HEK293T (cell line): Measurements from ENCODE around the gene EFCAB5.
"Not testable (repeated sequence)": the region's sequence is repeated elsewhere in the genome, so short reads cannot be mapped to it uniquely, and the experiment has no call there.

Experiments
- CTCF ChIA-PET: fragments of 350-600 bp; formaldehyde crosslinking; extraction: SDS; loops from one replicate; lab custom pipeline; 2021; ENCODE audit warnings: antibody characterized with exemption, inconsistent platforms; lab: Yijun Ruan, JAX
- POLR2A ChIA-PET: fragments of 350-600 bp; formaldehyde crosslinking; extraction: SDS; loops from one replicate; lab custom pipeline; 2020; ENCODE audit warnings: antibody characterized with exemption, inconsistent platforms; lab: Yijun Ruan, JAX
- DNase-seq: peaks from one replicate; pipeline ENCODE4 v3.0.0; 2012; ENCODE audit warnings: mixed read lengths; ENCODE audit errors: extremely low spot score
- ARNT ChIP-seq: fragments of 450-650 bp; IDR thresholded peaks from 2 replicates; pipeline ENCODE4 v1.6.1; 2017; ENCODE audit warnings: mild to moderate bottlenecking
- BHLHE40 ChIP-seq: fragments of 450-650 bp; IDR thresholded peaks from 2 replicates; pipeline ENCODE4 v1.6.1; 2016; ENCODE audit warnings: mild to moderate bottlenecking, moderate library complexity, borderline replicate concordance
- CTBP1 ChIP-seq: fragments of 450-650 bp; IDR thresholded peaks from 2 replicates; pipeline ENCODE4 v1.6.1; 2016; ENCODE audit warnings: borderline replicate concordance
- ELF4 ChIP-seq: fragments of 450-650 bp; IDR thresholded peaks from 2 replicates; pipeline ENCODE4 v1.6.1; 2017; ENCODE audit warnings: antibody characterized with exemption
- FOXA1 ChIP-seq: fragments of 450-650 bp; IDR thresholded peaks from 2 replicates; pipeline ENCODE4 v1.6.1; 2016; ENCODE audit warnings: mild to moderate bottlenecking
- FOXK2 ChIP-seq: fragments of 450-650 bp; IDR thresholded peaks from 2 replicates; pipeline ENCODE4 v1.6.1; 2016; ENCODE audit warnings: mild to moderate bottlenecking
- FOXM1 ChIP-seq: fragments of 450-650 bp; IDR thresholded peaks from 2 replicates; pipeline ENCODE4 v1.6.1; 2017; ENCODE audit warnings: mild to moderate bottlenecking, borderline replicate concordance
- HDGF ChIP-seq: fragments of 450-650 bp; IDR thresholded peaks from 2 replicates; pipeline ENCODE4 v1.6.1; 2017; ENCODE audit warnings: antibody characterized with exemption, borderline replicate concordance
- L3MBTL2 ChIP-seq: fragments of 450-650 bp; conservative IDR thresholded peaks from 2 replicates; pipeline ENCODE4 v1.6.1; 2016; ENCODE audit warnings: mild to moderate bottlenecking
- LEF1 ChIP-seq: fragments of 450-650 bp; IDR thresholded peaks from 2 replicates; pipeline ENCODE4 v1.6.1; 2017; ENCODE audit warnings: mild to moderate bottlenecking, borderline replicate concordance
- NFRKB ChIP-seq: fragments of 450-650 bp; IDR thresholded peaks from 2 replicates; pipeline ENCODE4 v1.6.1; 2016; ENCODE audit warnings: mild to moderate bottlenecking, moderate library complexity
- SP1 ChIP-seq: fragments of 450-650 bp; IDR thresholded peaks from 2 replicates; pipeline ENCODE4 v1.6.1; 2017
- SUZ12 ChIP-seq: fragments of 450-650 bp; IDR thresholded peaks from 2 replicates; pipeline ENCODE4 v1.6.1; 2016; ENCODE audit warnings: mild to moderate bottlenecking
- TARDBP ChIP-seq: fragments of 450-650 bp; IDR thresholded peaks from 2 replicates; pipeline ENCODE4 v1.6.1; 2016
- ZNF384 ChIP-seq: fragments of 450-650 bp; IDR thresholded peaks from 2 replicates; pipeline ENCODE4 v1.6.1; 2016
- TF ChIP-seq, protein P1 (sequence below): fragments of 450-650 bp; IDR thresholded peaks from 2 replicates; pipeline ENCODE4 v1.6.1; 2016

Gene EFCAB5

DNA sequence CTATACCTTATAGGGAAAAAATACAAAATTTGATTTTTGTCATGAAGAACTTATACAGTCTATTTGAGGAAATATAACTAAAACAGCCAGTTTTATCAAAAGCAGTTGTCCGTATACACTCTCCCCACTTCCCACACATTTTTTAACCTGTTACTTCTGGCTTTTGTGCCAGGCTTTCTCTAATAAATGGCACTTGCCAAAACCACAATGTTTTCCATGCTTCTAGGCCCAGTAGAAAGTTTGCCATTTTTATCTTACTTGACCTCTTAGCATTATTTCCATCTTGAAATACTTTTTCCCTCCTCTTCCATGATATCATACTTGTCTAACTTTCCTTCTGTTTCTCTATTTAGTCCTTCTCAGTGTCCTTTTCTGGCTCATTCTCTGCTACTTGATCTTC, 38.8 kb downstream of the EFCAB5 start:
- POLR2A ChIA-PET, result no interaction called here
- CTCF ChIA-PET, result no interaction called here
- no peak for DNase-seq
- TF ChIP-seq, protein P1, sequence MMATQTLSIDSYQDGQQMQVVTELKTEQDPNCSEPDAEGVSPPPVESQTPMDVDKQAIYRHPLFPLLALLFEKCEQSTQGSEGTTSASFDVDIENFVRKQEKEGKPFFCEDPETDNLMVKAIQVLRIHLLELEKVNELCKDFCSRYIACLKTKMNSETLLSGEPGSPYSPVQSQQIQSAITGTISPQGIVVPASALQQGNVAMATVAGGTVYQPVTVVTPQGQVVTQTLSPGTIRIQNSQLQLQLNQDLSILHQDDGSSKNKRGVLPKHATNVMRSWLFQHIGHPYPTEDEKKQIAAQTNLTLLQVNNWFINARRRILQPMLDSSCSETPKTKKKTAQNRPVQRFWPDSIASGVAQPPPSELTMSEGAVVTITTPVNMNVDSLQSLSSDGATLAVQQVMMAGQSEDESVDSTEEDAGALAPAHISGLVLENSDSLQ, result no peak
- TF ChIP-seq NFRKB (no peak), FOXK2 (no peak), SUZ12 (no peak), LEF1 (no peak)

DNA sequence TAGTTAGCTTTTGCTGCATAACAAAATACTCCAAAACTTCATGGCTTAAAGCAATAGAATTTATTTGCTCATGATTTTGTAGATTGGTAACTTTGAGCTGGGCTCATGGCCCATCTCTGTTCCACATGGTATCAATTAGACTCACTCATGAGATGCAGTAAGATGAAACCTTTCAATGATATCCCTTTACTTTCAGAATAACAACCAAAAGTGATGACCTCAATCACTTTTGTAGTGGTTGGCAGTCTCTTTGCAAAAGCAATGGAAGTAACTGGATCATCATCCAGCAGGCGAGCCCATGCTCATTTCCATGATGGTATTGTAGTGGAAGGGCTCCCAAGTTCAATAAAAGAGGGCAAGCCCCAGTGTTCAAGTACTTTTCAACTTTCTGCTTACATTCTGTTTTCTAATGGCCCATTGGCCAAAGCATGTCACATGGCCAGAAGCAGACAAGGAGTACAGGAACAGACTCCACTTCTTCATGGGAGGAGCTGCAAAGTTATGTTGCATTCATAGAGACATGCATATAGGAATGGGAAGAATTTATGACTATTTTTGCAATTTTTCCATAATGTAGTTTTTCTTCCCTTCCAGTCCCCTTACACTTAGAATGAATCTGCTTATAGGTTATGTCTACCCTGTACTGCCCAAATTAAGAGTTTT, 41.7 kb downstream of the EFCAB5 start:
- no peak for DNase-seq
- CTCF ChIA-PET, result no interaction called here
- POLR2A ChIA-PET, result no interaction called here
- TF ChIP-seq ELF4, result no peak
- no peak for TF ChIP-seq LEF1
- TF ChIP-seq TARDBP, result no peak
- TF ChIP-seq BHLHE40, result no peak

GRCh38 chr17:29996458-29996857, 55.0 kb downstream of the EFCAB5 start:
- CTCF ChIA-PET, result no interaction called here
- TF ChIP-seq ZNF384 (no peak), TARDBP (no peak), HDGF (no peak), ELF4 (no peak), LEF1 (no peak)
- TF ChIP-seq, protein P1, result no peak
- POLR2A ChIA-PET, result no interaction called here
- DNase-seq, result no peak

- ChIA-PET POLR2A (no interaction called here), CTCF (no interaction called here)
- TF ChIP-seq SP1, result no peak
- TF ChIP-seq BHLHE40, result no peak
- no peak for TF ChIP-seq L3MBTL2
- no peak for TF ChIP-seq HDGF
- TF ChIP-seq TARDBP, result no peak
- no peak for TF ChIP-seq ELF4
- TF ChIP-seq ZNF384, result no peak
- TF ChIP-seq NFRKB, result no peak
- no peak for TF ChIP-seq ARNT
- TF ChIP-seq SUZ12, result no peak
- no peak for TF ChIP-seq LEF1
- TF ChIP-seq FOXA1, result no peak
- TF ChIP-seq FOXM1, result no peak
- no peak for DNase-seq
Measured at GRCh38 chr17:30000001-30000754, 58.7 kb downstream of the EFCAB5 start.

- POLR2A ChIA-PET, result no interaction called here
- no peak for DNase-seq
- no peak for TF ChIP-seq BHLHE40
- CTCF ChIA-PET, result interaction anchor here (0.6 to 0.9 kb wide), 2 partner anchors 68 to 195 kb away, joined by 3 to 4 read pairs; no protein-coding TSS in a partner anchor
Measured at GRCh38 chr17:30000755-30001257, 59.4 kb downstream of the EFCAB5 start.

DNA sequence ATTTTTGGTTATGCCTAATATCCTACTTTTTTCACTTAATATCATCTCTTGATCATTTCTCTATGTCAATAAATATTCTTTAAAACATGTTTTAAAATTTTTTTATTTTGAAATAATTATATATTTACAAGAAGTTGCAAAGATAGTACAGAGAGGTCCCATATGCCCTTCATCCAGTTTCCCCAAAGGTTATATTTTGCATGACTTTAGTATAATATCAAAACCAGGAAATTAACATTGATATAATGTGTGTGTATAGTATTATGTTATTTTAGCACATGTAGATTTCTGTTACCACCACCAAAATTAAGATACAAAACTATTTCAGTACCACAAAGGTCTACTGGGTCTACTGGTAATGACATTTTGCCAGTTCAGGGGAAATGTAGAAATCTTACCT, 60.7 kb downstream of the EFCAB5 start:
- DNase-seq, result no peak
- CTCF ChIA-PET, result no interaction called here
- POLR2A ChIA-PET, result no interaction called here
- no peak for TF ChIP-seq ZNF384

GRCh38 chr17:30005709-30006320, 64.4 kb downstream of the EFCAB5 start:
- no peak for DNase-seq
- TF ChIP-seq LEF1, result no peak
- no peak for TF ChIP-seq ARNT
- no peak for TF ChIP-seq SUZ12
- no peak for TF ChIP-seq FOXK2
- TF ChIP-seq FOXM1, result no peak
- TF ChIP-seq L3MBTL2, result no peak
- TF ChIP-seq ZNF384, result no peak
- no peak for TF ChIP-seq FOXA1
- no peak for TF ChIP-seq CTBP1
- TF ChIP-seq, protein P1, result no peak
- no peak for TF ChIP-seq HDGF
- TF ChIP-seq SP1, result no peak
- no peak for TF ChIP-seq ELF4
- TF ChIP-seq TARDBP, result no peak
- TF ChIP-seq BHLHE40, result no peak
- no peak for TF ChIP-seq NFRKB
- ChIA-PET CTCF (interaction anchor here (1.1 kb wide), 1 partner anchor 87 kb away, joined by 4 read pairs; no protein-coding TSS in a partner anchor), POLR2A (no interaction called here)

- CTCF ChIA-PET, DNase-seq: not testable (repeated sequence)
Measured at GRCh38 chr17:30011934-30012333, 70.5 kb downstream of the EFCAB5 start.

More at GRCh38 chr17:30011934-30012333, 70.5 kb downstream of the EFCAB5 start:
- POLR2A ChIA-PET, result not testable (repeated sequence)
